Measurements from ENCODE around the gene PEX7.
"Not testable (repeated sequence)": the region's sequence is repeated elsewhere in the genome, so short reads cannot be mapped to it uniquely, and the experiment has no call there.

Gene PEX7

DNA sequence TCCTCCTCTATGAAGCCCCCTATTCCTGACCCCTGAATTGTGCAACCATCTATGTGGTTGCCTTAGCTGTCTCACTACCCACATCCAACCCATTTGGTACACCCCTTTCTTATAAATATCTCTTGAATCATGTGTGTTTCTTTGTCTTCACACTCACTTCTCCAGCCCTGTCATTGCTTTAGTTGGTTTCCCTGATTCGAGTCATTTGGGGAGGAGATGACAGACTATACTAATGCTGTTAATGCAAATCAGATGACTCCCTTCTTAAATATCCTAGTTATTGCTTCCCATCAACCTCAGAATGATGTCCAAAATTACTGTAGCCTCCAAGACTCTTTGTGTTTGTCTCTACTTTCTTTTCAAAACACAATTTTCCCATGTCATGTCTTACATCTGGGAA is 122.7 kb downstream of the PEX7 start:
- H3K79me2 ChIP-seq (ENCODE audit: low read length), result no peaks in the 10 kb centered on the region
- no peak overlapping the region for H3K27ac ChIP-seq (ENCODE audit: low read length)
- TF ChIP-seq EZH2phosphoT487 (IDR thresholded peaks at IDR 0.05; ENCODE audit: low read length) (no peak), EZH2 (optimal IDR thresholded peaks at IDR 0.05; ENCODE audit: low read depth, low read length) (no peak)
- TF ChIP-seq, protein P1, sequence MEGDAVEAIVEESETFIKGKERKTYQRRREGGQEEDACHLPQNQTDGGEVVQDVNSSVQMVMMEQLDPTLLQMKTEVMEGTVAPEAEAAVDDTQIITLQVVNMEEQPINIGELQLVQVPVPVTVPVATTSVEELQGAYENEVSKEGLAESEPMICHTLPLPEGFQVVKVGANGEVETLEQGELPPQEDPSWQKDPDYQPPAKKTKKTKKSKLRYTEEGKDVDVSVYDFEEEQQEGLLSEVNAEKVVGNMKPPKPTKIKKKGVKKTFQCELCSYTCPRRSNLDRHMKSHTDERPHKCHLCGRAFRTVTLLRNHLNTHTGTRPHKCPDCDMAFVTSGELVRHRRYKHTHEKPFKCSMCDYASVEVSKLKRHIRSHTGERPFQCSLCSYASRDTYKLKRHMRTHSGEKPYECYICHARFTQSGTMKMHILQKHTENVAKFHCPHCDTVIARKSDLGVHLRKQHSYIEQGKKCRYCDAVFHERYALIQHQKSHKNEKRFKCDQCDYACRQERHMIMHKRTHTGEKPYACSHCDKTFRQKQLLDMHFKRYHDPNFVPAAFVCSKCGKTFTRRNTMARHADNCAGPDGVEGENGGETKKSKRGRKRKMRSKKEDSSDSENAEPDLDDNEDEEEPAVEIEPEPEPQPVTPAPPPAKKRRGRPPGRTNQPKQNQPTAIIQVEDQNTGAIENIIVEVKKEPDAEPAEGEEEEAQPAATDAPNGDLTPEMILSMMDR (IDR thresholded peaks at IDR 0.05; ENCODE audit: low read length), result no peak
- no peak overlapping the region for H3K4me2 ChIP-seq (ENCODE audit: low read depth, low read length)
- DNase-seq, result no peak
- no peaks in the 10 kb centered on the region for H3K9me3 ChIP-seq (replicated peaks; ENCODE audit: insufficient read depth, low read length)
- no peaks in the 10 kb centered on the region for H3K4me1 ChIP-seq (ENCODE audit: low read length)
- no peak overlapping the region for H3K4me3 ChIP-seq (ENCODE audit: low read length)
- H3K9me2 ChIP-seq (replicated peaks; ENCODE audit: insufficient read depth, low read length), result no peaks in the 10 kb centered on the region
- H3K9ac ChIP-seq (ENCODE audit: low read length), result no peak overlapping the region
- H3K36me3 ChIP-seq (replicated peaks; ENCODE audit: insufficient read depth, low read length), result no peaks in the 10 kb centered on the region
- no peak overlapping the region for H2AFZ ChIP-seq (ENCODE audit: low read length)
- H3K27me3 ChIP-seq (replicated peaks; ENCODE audit: insufficient read depth, low read length), result no peaks in the 10 kb centered on the region
- no peaks in the 10 kb centered on the region for H3F3A ChIP-seq (ENCODE audit: insufficient read depth, low read length)
- H4K20me1 ChIP-seq (ENCODE audit: insufficient read depth, low read length), result no peaks in the 10 kb centered on the region

DNA sequence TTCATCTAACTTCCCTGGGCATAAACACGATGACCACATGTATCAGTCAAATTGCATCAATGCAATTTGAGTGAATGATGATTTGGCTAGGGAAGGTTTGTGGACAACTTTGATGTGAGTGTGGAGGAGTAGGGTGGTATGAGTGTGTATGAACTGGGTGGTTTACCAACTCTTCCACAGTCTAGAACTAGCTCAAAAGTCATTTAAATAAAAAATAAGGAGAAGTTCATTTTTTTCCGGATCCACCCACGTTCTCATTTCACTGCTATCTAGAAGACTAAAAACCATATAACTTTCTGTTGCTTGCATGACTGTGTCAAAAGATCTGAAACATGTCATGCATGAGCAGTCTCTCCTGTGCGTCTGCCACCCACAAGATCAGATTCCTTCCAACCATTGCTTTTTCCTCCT is 123.3 kb downstream of the PEX7 start:
- Histone ChIP-seq H3K27ac (ENCODE audit: low read length) (no peak overlapping the region), H3K9me2 (replicated peaks; ENCODE audit: insufficient read depth, low read length) (no peaks in the 10 kb centered on the region), H2AFZ (ENCODE audit: low read length) (no peak overlapping the region), H3F3A (ENCODE audit: insufficient read depth, low read length) (no peaks in the 10 kb centered on the region), H3K79me2 (ENCODE audit: low read length) (no peaks in the 10 kb centered on the region), H3K27me3 (replicated peaks; ENCODE audit: insufficient read depth, low read length) (no peaks in the 10 kb centered on the region), H3K4me3 (ENCODE audit: low read length) (no peak overlapping the region), H3K36me3 (replicated peaks; ENCODE audit: insufficient read depth, low read length) (no peaks in the 10 kb centered on the region), H3K4me1 (ENCODE audit: low read length) (no peaks in the 10 kb centered on the region), H3K4me2 (ENCODE audit: low read depth, low read length) (no peak overlapping the region), H3K9me3 (replicated peaks; ENCODE audit: insufficient read depth, low read length) (no peaks in the 10 kb centered on the region), H3K9ac (ENCODE audit: low read length) (no peak overlapping the region), H4K20me1 (ENCODE audit: insufficient read depth, low read length) (no peaks in the 10 kb centered on the region)
- TF ChIP-seq, protein P1 (IDR thresholded peaks at IDR 0.05; ENCODE audit: low read length), result no peak
- no peak for TF ChIP-seq EZH2 (optimal IDR thresholded peaks at IDR 0.05; ENCODE audit: low read depth, low read length)
- no peak for DNase-seq

DNA sequence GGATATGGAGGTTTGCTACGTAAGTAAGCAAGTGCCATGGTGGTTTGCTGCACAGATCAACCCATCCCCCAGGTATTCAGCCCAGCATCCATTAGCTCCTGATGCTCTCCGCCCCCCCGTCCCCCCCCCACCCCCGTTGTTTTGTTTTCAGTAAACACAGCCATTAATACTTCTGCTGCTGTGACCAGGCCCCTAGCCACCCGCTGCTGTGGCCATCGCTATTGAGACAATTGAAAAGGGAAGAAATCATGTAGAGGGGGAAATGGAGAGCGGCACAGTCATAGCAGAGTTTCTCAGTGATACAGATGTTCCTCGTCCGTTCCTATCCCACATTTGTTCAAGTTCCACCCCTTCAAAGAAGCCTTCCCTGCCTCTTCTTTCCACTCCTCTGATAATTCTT is 124.6 kb downstream of the PEX7 start:
- no peak overlapping the region for H3K27ac ChIP-seq (ENCODE audit: low read length)
- H3F3A ChIP-seq (ENCODE audit: insufficient read depth, low read length), result no peaks in the 10 kb centered on the region
- no peak overlapping the region for H3K4me3 ChIP-seq (ENCODE audit: low read length)
- no peaks in the 10 kb centered on the region for H3K9me3 ChIP-seq (replicated peaks; ENCODE audit: insufficient read depth, low read length)
- no peaks in the 10 kb centered on the region for H4K20me1 ChIP-seq (ENCODE audit: insufficient read depth, low read length)
- H3K36me3 ChIP-seq (replicated peaks; ENCODE audit: insufficient read depth, low read length), result no peaks in the 10 kb centered on the region
- H3K27me3 ChIP-seq (replicated peaks; ENCODE audit: insufficient read depth, low read length), result no peaks in the 10 kb centered on the region
- no peaks in the 10 kb centered on the region for H3K79me2 ChIP-seq (ENCODE audit: low read length)
- H2AFZ ChIP-seq (ENCODE audit: low read length), result no peak overlapping the region
- H3K9me2 ChIP-seq (replicated peaks; ENCODE audit: insufficient read depth, low read length), result no peaks in the 10 kb centered on the region
- DNase-seq, result no peak
- no peaks in the 10 kb centered on the region for H3K4me1 ChIP-seq (ENCODE audit: low read length)
- TF ChIP-seq EZH2 (optimal IDR thresholded peaks at IDR 0.05; ENCODE audit: low read depth, low read length) (no peak), EZH2phosphoT487 (IDR thresholded peaks at IDR 0.05; ENCODE audit: low read length) (no peak)
- TF ChIP-seq, protein P1 (IDR thresholded peaks at IDR 0.05; ENCODE audit: low read length), result no peak
- H3K9ac ChIP-seq (ENCODE audit: low read length), result no peak overlapping the region
- no peak overlapping the region for H3K4me2 ChIP-seq (ENCODE audit: low read depth, low read length)

GRCh38 chr6:136949957-136950356 is 127.6 kb downstream of the PEX7 start:
- not testable (repeated sequence) for DNase-seq; H3K9me2 ChIP-seq (replicated peaks; ENCODE audit: insufficient read depth, low read length); H3K27ac ChIP-seq (ENCODE audit: low read length); H3K9me3 ChIP-seq (replicated peaks; ENCODE audit: insufficient read depth, low read length); H3K4me3 ChIP-seq (ENCODE audit: low read length); H3K4me1 ChIP-seq (ENCODE audit: low read length); H3K4me2 ChIP-seq (ENCODE audit: low read depth, low read length); H3K36me3 ChIP-seq (replicated peaks; ENCODE audit: insufficient read depth, low read length); H3K27me3 ChIP-seq (replicated peaks; ENCODE audit: insufficient read depth, low read length); H3F3A ChIP-seq (ENCODE audit: insufficient read depth, low read length); H3K9ac ChIP-seq (ENCODE audit: low read length); H3K79me2 ChIP-seq (ENCODE audit: low read length); H2AFZ ChIP-seq (ENCODE audit: low read length); H4K20me1 ChIP-seq (ENCODE audit: insufficient read depth, low read length)
